Left colon (tissue), 2 donors: ENCODE results near the gene SRGAP2B. TPM values are rescaled to one million over a fixed set of nuclear protein-coding genes. Genes with fewer than 3 reads are reported as not detected.
A peak's percentile ranks its signal among the peaks of the same experiment; 100 is the strongest.
"Not testable (repeated sequence)": the region's sequence is repeated elsewhere in the genome, so short reads cannot be mapped to it uniquely, and the experiment has no call there.

Source experiments
- ATAC-seq: fragments of 200-7000 bp; cut with Tn5 transposase; one replicate; pipeline ENCODE4 v1.9.1; 2020; ENCODE audit warnings: mild to moderate bottlenecking, moderate library complexity
- DNase-seq, 2 donors: peaks; one replicate each; pipeline ENCODE4 v3.0.0-alpha.2; 2020
- intact Hi-C, 2 donors: fragments of 100-400 bp; cut with DNase I in 1 of 2; cut with micrococcal nuclease in 1 of 2; formaldehyde crosslinking; loops; one replicate each; pipeline versions ENCODE4 v1.11.2 to v1.14.0; 2022; cut with DNase I, micrococcal nuclease
- total RNA-seq, 2 donors: library from RNA; stranded (reverse); fragmentation: NEBNext Ultra II Directional; extraction: Animal tissue kit (Norgen Biotek cat#: 25700); gene quantifications; one replicate each; pipeline ENCODE4 v1.2.1, GENCODE V29; 2021
- donor health status: DM: no; HTN: no; CAD: no.
- donor health status: DM: yes; HTN: yes; CAD: no.

The SRGAP2B gene
- total RNA-seq, 2 donors from 2014 or later: 6.8 to 7.2 TPM

GRCh38 chr1:144981157-144981556, 114.0 kb downstream of the SRGAP2B start:
- DNase-seq, intact Hi-C loops, ATAC-seq: not testable (repeated sequence)

DNA sequence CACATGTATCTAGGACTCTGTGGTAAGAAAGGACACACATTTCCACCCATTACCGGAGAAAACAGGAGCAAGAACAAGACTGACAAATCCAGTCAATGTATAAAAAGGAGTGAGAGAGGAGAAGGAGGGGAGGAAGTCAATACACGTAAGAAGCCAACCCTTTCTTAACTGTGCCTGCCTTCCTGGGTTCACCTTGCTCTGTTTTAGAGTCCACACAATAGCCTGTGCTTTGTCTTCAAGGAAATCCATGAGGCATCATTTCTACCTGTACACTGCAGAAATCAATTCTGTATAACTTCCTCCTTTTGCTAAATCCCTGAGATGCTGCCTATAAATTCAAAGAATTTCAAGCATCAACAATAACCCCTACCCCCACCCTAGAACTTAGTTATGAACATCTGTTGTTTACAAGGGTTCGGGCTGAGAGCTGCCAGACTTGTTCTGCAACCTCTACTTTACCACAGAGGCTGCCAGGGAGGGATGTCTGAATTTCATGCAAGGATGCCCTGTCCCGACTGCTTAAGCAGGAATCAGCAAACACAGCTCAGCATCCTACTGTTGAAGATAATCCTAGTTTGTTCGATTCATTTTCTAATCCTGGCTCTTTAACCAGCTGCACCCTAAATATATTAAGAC, 115.0 kb downstream of the SRGAP2B start:
- DNase-seq, intact Hi-C loops: not testable (repeated sequence)
- ATAC-seq: peak; percentile 83

- intact Hi-C loops, ATAC-seq, DNase-seq: not testable (repeated sequence)
These were observed 117.3 kb downstream of the SRGAP2B start for GRCh38 chr1:144977856-144978255.

GRCh38 chr1:144971936-144972335, 123.2 kb downstream of the SRGAP2B start:
- DNase-seq, ATAC-seq: not testable (repeated sequence)

GRCh38 chr1:144966488-144966887, 128.6 kb downstream of the SRGAP2B start:
- ATAC-seq, intact Hi-C loops, DNase-seq: not testable (repeated sequence)

More at GRCh38 chr1:144971936-144972335, 123.2 kb downstream of the SRGAP2B start:
- intact Hi-C loops: not testable (repeated sequence)

DNA sequence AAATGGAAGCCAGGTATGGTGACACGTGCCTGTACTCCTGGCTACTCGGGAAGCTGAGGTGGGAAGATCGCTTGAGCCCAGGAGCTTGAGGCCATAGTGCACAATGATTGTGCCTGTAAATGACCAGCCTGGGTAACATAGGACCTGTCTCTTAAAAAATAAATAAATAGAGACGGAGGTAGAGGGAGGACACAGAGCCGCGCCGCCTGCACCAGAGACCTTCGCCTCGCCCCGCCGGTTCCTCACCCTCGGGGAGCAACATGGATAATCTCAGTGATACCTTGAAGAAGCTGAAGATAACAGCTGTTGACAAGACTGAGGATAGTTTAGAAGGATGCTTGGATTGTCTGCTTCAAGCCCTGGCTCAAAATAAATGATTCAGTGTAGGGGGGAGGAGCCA, 130.4 kb downstream of the SRGAP2B start:
- DNase-seq, intact Hi-C loops, ATAC-seq: not testable (repeated sequence)

- intact Hi-C loops, ATAC-seq, DNase-seq: not testable (repeated sequence)
These were observed 130.9 kb downstream of the SRGAP2B start for GRCh38 chr1:144964186-144964585.

DNA sequence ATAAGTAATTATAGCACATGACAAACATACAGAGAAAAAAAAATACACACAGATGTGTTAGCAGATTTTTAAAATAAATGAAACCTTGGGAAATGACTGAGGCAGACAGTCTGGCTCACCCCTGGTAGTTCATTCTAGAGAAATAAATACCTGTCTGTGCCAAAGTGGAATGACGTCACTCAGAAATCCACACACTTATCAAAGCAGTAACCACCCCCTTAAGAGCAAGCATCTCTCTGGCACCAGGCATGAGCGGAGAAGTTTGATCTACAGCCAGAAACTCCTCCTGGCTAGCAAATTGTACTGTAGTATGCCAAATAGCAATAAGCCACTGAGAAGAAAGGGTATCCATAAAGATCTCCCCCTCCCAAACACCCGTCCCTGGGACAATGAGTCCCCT, 131.6 kb downstream of the SRGAP2B start:
- DNase-seq, ATAC-seq, intact Hi-C loops: not testable (repeated sequence)

DNA sequence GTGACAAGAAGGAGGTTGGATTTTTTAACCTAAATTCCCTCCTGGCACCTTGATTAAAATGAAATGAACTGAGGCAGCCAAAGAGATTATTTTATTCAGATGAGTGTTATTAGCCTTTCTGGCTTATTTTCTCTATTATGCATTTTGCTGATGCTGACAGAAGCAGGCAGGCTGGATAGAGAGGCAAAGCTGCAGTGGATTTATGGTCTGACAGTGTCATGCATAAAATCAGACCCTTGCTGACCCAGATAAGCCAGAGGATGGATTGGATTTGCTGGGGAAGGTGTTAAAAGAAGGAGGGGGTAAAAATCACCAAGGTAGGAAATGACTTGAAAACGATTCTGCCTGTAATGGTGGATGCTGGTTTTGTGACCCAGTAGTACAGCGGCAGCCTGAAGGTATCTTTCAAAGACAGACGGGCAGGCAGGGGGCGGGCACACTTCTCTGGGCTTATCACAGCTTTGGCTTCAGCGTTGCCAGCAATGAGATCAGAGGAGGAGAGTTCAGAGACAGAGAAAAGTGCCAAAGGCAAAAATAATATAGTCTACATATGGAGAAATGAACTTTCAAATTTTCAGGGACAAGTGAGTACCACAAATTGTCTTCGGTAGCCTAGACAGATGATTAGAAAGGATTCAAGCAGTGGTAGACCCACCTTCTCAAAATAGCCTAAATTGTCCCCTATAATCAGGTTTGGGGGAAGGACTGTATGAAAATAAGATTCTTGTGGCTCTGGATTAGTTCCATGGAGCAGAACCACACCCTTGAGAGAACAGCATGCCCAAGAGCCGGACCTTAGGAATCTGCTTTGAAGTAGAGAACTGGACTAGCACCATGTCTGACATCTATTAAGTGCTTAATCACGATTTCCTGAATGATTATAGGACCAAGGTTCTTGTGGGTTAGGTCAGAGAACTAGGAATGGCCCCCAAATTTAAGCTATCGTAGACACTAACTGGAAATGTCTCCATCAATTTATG, 133.2 kb downstream of the SRGAP2B start:
- DNase-seq, intact Hi-C loops, ATAC-seq: not testable (repeated sequence)

DNA sequence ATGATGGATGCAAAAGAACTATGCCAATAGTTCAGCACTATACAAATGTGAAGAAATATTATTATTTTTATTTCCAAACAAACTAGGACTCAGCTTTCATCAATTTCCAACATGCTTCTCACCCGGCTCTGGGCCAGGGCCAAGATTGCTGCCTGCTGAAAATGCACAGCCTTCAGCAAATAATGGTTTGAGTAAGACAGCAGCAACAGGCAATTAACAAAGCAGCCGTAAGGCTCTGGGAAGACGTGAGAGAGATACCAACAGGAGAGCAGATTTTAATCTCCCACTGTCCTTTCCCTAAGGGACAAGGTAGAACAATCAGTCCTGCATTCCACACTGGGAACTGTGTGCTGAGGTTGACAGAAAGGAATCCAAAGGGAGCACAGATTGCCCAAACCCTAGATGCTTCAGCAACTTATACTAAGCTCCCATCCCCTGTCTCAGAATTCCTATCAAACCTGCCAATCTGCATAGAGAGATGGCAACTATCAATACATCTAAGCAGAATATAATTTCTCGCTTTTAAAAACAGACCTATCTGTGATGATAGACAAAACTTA, 134.1 kb downstream of the SRGAP2B start:
- intact Hi-C loops, ATAC-seq, DNase-seq: not testable (repeated sequence)

- DNase-seq, ATAC-seq, intact Hi-C loops: not testable (repeated sequence)
These were observed 146.7 kb downstream of the SRGAP2B start for GRCh38 chr1:144948390-144948789.

- ATAC-seq, DNase-seq, intact Hi-C loops: not testable (repeated sequence)
These were observed 147.6 kb downstream of the SRGAP2B start for GRCh38 chr1:144947495-144947894.

GRCh38 chr1:144946525-144947480, 148.3 kb downstream of the SRGAP2B start:
- intact Hi-C loops, DNase-seq, ATAC-seq: not testable (repeated sequence)

DNA sequence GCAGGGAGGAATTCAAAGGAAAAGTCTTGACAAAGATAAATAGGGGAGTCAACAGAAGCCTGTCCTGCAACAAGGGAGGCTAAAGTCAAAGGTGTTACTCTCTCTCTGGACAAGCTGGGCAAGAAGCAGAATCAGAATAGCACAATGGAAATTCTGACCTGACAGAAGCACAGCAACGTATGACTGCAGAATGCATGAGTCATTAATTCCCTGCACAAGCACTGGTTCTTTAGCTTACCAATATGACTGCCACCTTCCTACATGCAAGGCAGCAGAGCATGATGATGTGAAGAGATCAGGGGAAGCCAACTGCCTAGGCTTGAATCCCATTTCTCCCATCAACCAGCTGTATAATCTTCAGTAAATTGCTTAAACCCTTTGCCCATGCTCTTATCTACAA, 153.4 kb downstream of the SRGAP2B start:
- DNase-seq, ATAC-seq, intact Hi-C loops: not testable (repeated sequence)

GRCh38 chr1:144940054-144940453, 155.1 kb downstream of the SRGAP2B start:
- intact Hi-C loops, ATAC-seq, DNase-seq: not testable (repeated sequence)

DNA sequence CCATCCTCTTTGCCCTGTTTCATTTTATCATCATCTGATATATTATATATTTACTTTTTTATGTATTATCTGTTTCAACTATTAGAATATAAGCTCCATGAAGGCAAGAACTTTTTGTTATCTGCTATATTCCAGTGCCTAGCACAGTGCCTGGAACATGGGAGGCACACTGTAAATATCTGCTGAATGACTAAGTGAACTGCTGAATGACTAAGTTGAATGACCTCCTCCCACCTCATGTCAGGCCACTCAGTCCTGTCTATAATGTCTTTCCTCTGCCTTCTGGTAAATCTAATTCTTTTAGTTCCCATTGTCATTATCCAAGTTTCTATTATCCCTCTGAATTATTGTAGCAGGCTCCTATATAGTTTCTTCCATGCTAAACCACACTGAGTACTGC, 156.5 kb downstream of the SRGAP2B start:
- intact Hi-C loops, ATAC-seq, DNase-seq: not testable (repeated sequence)

DNA sequence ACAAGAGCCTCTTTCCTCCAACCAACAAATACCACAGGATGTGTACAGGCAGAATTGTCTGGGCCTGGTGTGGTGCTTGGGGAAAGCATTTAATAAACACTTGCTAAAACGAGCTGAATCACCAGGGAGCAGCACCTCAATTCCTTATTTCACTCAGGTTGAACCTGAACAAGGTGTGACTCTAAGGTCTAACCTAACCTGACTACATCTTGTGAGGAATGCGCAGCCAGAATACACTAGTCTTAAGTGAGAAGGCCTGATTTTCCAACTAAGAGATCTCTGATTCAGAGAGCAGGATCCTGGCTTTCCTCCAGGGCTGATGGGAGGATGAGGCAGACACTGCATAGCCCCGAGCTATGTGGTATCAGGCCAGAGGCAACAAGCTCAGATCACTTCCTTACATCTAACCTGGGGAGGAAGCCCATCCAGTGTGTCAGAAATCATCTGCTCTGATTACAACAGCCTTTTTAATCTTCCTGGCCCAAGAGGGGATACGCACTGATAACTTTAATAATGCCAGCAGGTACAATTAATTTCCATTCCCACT, 158.9 kb downstream of the SRGAP2B start:
- intact Hi-C loops, ATAC-seq, DNase-seq: not testable (repeated sequence)
